GM13976 (cell line): ENCODE measurements around the gene PPARD.

Experiments used
- DNase-seq: peaks from one replicate; pipeline ENCODE4 v3.0.0; 2012; ENCODE audit warnings: low spot score
- in situ Hi-C: fragments of 300-500 bp; cut with MboI; formaldehyde crosslinking; loops from one replicate; pipeline ENCODE4 v1.12.0; 2022; ENCODE audit warnings: low sequenced_read_pairs, mixed read lengths, inconsistent platforms; ENCODE audit not compliant: unreplicated experiment
- TF ChIP-seq, protein P1 (sequence below): IDR thresholded peaks from 2 replicates; pipeline ENCODE4 v1.5.1; 2012; ENCODE audit warnings: borderline replicate concordance, mild to moderate bottlenecking; ENCODE audit not compliant: insufficient read depth; ENCODE audit errors: extremely low read depth, missing control alignments, control extremely low read depth

Gene PPARD

DNA sequence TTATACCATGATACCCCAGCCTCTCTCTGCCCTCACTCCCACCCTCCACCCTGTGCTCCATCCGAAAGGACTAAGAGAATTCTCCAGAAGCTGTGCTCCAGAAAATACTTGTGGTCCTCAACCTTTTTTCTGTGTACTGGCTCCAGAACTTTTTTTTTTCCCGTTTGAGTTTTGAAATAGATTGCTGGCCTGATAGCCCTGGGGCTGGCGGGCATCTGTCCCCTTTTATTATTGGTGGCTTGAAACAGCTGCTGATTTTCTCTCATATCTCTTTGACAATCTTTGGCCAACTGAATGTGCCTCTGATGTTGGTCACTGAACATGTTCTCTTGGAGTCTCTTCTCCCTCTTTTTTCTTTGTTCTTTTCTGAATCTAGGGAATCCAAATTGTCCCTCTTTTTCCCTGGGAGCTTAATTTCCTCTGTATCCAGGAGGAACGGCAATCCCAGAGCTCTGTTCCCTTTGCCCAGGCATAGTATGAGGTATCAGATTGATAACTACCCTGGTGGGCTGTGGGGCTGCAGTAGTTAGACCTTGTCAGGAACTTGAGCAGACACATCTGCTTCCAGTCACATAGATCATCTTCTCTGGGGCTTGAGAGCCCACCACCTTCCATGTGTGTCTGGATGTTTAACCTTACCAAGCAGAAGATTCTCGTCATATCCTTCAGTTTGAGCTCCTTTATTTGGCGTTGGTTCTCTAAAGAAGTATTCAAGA is 1.6 kb downstream of the PPARD start:
- no peak for DNase-seq
- in situ Hi-C loops, result loop anchor here (5.0 kb wide), 1 partner anchor 108 kb away; the partner anchor contains the start of gene FANCE
- TF ChIP-seq, protein P1, sequence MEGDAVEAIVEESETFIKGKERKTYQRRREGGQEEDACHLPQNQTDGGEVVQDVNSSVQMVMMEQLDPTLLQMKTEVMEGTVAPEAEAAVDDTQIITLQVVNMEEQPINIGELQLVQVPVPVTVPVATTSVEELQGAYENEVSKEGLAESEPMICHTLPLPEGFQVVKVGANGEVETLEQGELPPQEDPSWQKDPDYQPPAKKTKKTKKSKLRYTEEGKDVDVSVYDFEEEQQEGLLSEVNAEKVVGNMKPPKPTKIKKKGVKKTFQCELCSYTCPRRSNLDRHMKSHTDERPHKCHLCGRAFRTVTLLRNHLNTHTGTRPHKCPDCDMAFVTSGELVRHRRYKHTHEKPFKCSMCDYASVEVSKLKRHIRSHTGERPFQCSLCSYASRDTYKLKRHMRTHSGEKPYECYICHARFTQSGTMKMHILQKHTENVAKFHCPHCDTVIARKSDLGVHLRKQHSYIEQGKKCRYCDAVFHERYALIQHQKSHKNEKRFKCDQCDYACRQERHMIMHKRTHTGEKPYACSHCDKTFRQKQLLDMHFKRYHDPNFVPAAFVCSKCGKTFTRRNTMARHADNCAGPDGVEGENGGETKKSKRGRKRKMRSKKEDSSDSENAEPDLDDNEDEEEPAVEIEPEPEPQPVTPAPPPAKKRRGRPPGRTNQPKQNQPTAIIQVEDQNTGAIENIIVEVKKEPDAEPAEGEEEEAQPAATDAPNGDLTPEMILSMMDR, result no peak

DNA sequence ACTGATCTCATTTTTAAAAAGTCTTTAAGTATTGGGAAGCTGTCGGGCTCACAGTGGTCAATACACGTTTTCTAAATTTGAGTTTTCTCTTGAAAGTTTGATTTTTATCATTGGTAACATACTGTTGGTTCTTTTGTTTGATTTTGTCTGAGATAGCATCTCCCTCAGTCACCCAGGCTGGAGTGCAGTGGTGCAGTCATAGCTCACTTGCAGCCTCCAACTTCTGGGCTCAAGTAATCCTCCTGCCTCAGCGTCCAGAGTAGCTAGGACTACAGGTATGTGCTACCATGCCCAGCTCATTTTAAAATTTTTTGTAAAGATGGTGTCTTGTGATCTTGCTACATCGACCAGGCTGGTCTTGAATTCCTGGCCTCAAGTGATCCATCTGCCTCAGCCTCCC is 9.1 kb downstream of the PPARD start:
- in situ Hi-C loops, result no loop called here
- DNase-seq, result no peak
- TF ChIP-seq, protein P1, result no peak

DNA sequence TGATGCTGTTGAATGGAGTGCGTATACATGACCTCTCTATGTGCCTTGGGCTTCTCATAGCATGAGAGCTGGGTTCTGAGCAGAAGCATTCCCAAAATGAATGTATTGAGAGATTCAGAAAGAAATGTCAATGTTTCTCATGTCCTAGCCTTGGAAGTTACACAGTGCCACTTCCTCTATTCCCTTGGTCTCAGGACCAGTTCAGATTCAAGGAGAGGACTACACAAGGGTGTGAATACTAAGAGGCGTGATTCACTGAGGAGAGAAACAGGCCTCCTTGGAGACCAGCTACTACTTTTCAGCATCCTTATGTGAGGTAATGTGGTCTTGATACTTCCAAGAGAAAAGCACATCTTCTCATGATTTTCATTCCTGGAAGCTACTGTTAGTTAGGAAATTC is 10.4 kb downstream of the PPARD start:
- no peak for DNase-seq
- in situ Hi-C loops, result no loop called here
- TF ChIP-seq, protein P1, result no peak

DNA sequence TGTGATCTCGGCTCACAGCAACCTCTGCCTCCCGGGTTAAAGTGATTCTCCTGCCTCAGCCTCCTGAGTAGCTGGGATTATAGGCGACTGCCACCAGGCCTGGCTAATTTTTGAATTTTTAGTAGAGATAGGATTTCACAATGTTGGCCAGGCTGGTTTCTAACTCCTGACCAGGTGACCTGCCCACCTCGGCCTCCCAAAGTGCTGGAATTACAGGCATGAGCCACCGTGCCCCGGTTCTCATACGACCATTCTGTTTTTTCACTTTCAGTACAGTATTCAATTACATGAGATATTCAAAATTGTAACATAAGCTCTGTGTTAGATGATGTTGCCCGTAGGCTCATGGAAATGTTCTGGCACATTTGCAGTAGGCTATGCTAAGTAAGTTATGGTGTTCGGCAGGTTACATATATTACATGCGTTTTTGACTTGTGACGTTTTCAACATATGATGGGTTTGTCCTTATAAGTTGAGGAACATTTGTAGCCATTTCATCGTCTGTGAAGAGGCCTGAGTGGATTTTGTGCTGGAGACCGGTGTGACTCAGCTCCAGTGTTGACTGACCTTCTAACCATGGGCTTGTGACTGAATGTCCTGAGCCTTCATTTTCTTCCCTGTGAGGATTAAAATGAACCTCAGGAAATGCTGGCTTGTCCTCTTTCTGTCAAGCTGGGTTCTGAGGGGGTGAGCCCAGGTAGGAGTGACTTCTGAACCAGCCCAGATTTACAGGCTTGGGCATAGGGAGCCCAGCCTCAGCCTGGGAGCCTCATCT is 12.2 kb downstream of the PPARD start:
- DNase-seq, result no peak
- TF ChIP-seq, protein P1, result no peak
- in situ Hi-C loops, result no loop called here

DNA sequence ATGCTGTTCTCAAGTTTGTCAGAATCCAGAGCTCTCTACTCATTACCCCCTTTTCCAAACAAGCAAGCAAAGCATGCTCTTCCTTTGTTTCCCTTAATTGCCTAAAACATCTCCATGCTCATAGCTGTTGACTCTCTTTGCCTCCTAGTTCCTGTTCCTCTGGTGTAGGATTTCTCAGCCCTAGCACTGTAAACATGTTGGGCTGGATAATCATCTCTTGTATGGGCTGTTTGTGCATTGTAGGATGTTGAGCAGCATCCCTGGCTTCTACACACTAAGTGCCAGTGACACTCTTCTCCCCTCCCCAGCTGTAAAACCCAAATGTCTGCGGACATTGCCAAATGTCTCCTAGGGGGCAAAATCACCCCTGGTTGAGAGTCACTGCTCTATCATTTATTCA is 14.0 kb downstream of the PPARD start:
- DNase-seq, result no peak
- in situ Hi-C loops, result no loop called here
- TF ChIP-seq, protein P1, result no peak

DNA sequence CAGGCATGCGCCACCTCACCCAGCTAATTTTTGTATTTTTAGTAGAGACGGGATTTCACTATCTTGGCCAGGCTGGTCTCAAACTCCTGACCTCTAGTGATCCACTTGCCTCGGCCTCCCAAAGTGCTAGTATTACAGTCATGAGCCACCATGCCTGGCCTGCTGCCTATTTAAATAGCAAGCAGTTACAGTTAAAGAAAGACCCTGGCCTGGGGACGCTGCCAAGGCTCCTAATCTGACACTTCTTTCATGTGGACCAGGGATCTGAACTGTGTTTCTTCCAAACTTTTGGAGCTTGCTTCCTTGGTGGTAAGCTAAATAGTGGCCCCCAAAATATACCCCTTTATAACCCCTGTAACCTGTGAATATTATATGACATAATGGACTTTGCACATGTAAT is 15.3 kb downstream of the PPARD start:
- DNase-seq, result no peak
- in situ Hi-C loops, result no loop called here

More for the DNA sequence above, 15.3 kb downstream of the PPARD start:
- TF ChIP-seq, protein P1, result no peak
